Transverse colon (tissue), 4 donors: ENCODE measurements around the gene GNG7. TPM values are rescaled to one million over a fixed set of nuclear protein-coding genes. Genes with fewer than 3 reads are reported as not detected.

ENCODE experiments used
- DNase-seq: peaks from one replicate; pipeline ENCODE4 v3.0.0-alpha.2; 2019
- H3K27ac ChIP-seq, 4 donors: fragments of 200-600 bp; sonication (generic); 2 replicates each; pipeline ENCODE4 v1.5.1; 2016 to 2018; ENCODE audit warnings: inconsistent platforms in 4 of 4
- H3K27me3 ChIP-seq: fragments of 200-600 bp; sonication (generic); 2 replicates; pipeline ENCODE4 v1.5.1; 2017; ENCODE audit warnings: inconsistent platforms
- H3K36me3 ChIP-seq, 4 donors: fragments of 200-600 bp; sonication (generic); 2 replicates each; pipeline ENCODE4 v1.5.1; 2017 to 2019; ENCODE audit warnings: inconsistent platforms in 4 of 4
- H3K4me1 ChIP-seq, 4 donors: fragments of 200-600 bp; sonication (generic); 2 replicates each; pipeline ENCODE4 v1.5.1; 2017 to 2020; ENCODE audit warnings: inconsistent platforms in 4 of 4
- H3K4me3 ChIP-seq, 4 donors: fragments of 200-600 bp; sonication (generic); 1 replicate in 1 of 4; 2 replicates in 3 of 4; pipeline versions ENCODE4 v1.5.1 to v1.6.1; 2017 to 2019; ENCODE audit warnings: inconsistent platforms in 4 of 4
- H3K9me3 ChIP-seq, 2 donors: fragments of 200-600 bp; sonication (generic); 2 replicates each; pipeline ENCODE4 v1.5.1; 2017 to 2019; ENCODE audit warnings: inconsistent platforms in 2 of 2
- EP300 ChIP-seq: sonication (generic); formaldehyde crosslinking; IDR thresholded peaks from one replicate; pipeline ENCODE4 v1.6.1; 2017; ENCODE audit warnings: antibody characterized with exemption, low read depth
- POLR2A ChIP-seq: fragments of 450-650 bp; IDR thresholded peaks from one replicate; pipeline ENCODE4 v1.6.1; 2016; ENCODE audit warnings: antibody characterized with exemption, mild to moderate bottlenecking, moderate library complexity
- POLR2AphosphoS5 ChIP-seq, 3 donors: sonication (generic); formaldehyde crosslinking; IDR thresholded peaks; one replicate each; pipeline ENCODE4 v1.6.1; 2016; ENCODE audit warnings: antibody characterized with exemption in 3 of 3
- WGBS, 2 donors: methylation state at CpG; one replicate each; pipeline ENCODE4 v1.1.5; 2018; ENCODE audit warnings: low coverage in 1 of 2; 5-methylcytosine and 5-hydroxymethylcytosine counted together
- in situ Hi-C, 4 donors: fragments of 200-750 bp; cut with MboI; loops; one replicate each; pipeline versions ENCODE4 v1.15.0 to v1.15.1; 2017; ENCODE audit warnings: low sequenced_read_pairs in 3 of 4, low pct_ligation_motif_present in 1 of 4, low pct_unique_long_range_greater_than_20kb in 1 of 4
- intact Hi-C: fragments of 100-400 bp; cut with DNase I; formaldehyde crosslinking; loops from one replicate; pipeline ENCODE4 v1.15.1; 2023; ENCODE audit warnings: low total_unique reads
- total RNA-seq, 4 donors: library from RNA; depleted of rRNA; stranded (reverse); fragments of >200 nt; gene quantifications; one replicate each; pipeline ENCODE4 v1.1.0, GENCODE V29; 2016
- TF ChIP-seq, protein P1 (sequence below), 5 experiments: fragments of 200-600 bp in 3 of 5; fragments of 450-650 bp in 2 of 5; sonication (generic) in 3 of 5; IDR thresholded peaks; 1 replicate in 2 of 5; 2 replicates in 3 of 5; pipeline ENCODE4 v1.5.1; 2016 to 2017; ENCODE audit warnings: antibody characterized with exemption in 5 of 5, inconsistent platforms in 3 of 5, mild to moderate bottlenecking in 2 of 5, moderate library complexity in 1 of 5

GNG7 gene
- total RNA-seq, 4 donors from 2014 or later, result 1.6 to 13.1 (median 4.0) TPM

DNA sequence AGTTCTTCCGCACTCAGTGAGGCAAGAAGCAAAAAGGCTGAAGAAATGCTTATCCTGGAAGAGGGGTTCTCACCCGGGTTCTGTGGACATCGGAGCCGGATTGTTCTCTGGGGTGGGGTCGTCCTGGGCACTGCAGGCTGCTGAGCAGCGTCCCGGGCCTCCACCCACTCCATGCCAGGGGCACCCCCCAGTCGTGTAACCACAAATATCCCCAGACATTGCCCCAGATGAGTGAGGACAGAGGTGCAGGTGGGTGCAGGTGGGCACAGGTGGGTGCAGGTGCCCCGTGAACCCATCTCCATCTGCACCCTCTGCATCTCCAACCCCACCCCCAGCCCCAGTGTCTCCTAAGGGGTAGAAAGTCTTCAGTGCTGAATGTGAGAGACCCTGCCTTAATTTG is 67.5 kb downstream of the GNG7 start:
- intact Hi-C loops (loop anchor here (1.0 kb wide), 1 partner anchor 47 kb away; no protein-coding TSS in a partner anchor), in situ Hi-C loops (no loop called here)
- H3K4me3 ChIP-seq, result no peak overlapping the region
- peak overlapping the region in 1 of 4 donors; percentile 57 for H3K27ac ChIP-seq
- no peak for DNase-seq
- TF ChIP-seq EP300 (no peak), POLR2AphosphoS5 (IDR thresholded peaks at IDR 0.05) (no peak), POLR2A (no peak)
- TF ChIP-seq, protein P1, sequence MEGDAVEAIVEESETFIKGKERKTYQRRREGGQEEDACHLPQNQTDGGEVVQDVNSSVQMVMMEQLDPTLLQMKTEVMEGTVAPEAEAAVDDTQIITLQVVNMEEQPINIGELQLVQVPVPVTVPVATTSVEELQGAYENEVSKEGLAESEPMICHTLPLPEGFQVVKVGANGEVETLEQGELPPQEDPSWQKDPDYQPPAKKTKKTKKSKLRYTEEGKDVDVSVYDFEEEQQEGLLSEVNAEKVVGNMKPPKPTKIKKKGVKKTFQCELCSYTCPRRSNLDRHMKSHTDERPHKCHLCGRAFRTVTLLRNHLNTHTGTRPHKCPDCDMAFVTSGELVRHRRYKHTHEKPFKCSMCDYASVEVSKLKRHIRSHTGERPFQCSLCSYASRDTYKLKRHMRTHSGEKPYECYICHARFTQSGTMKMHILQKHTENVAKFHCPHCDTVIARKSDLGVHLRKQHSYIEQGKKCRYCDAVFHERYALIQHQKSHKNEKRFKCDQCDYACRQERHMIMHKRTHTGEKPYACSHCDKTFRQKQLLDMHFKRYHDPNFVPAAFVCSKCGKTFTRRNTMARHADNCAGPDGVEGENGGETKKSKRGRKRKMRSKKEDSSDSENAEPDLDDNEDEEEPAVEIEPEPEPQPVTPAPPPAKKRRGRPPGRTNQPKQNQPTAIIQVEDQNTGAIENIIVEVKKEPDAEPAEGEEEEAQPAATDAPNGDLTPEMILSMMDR (IDR thresholded peaks at IDR 0.05), result no peak
- H3K27me3 ChIP-seq, result no peaks in the 10 kb centered on the region
- 69% methylated on average over 9 of the region's 9 CpGs; no CpG with 5 or more reads in 1 of the 2 donors for WGBS, 2 donors
- H3K36me3 ChIP-seq, result no peaks in the 10 kb centered on the region
- H3K9me3 ChIP-seq, result no peaks in the 10 kb centered on the region
- peaks cover 5 to 12% (median 8%) of the 10 kb centered on the region in 4 donors for H3K4me1 ChIP-seq

DNA sequence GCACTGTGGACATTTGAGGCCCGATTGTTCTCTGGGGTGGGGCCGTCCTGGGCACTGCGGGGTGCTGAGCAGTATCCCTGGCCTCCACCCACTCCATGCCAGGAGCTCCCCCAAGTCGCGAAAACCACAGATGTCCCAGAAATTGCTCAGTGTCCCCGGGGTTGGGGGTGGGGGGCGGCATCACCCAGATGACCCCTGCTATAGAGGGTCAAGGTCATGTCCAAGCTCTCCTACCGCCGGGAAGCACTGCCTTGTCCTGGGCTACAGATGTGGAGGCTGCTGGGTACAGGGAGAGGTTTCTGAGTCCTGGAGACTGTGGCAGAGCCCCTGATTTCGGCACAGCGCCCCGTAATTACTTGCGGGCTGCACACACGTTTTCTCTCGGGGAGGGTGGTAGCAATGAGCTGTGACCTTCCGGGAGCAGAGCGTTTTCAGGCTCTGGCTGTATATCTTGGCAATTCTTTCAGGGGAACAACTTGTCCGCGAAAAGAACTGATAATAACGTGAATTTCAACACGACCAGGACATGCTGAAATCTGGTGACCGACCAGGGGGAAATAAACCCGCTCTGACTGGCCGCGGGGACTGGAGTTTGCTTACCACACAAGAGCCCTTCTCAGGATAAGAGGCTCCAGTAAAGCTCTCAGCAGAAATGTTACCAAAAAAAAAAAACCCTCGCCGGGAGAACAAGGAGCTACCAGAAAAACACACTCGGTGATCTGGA is 68.1 kb downstream of the GNG7 start:
- WGBS, 2 donors, result 68% methylated on average over 28 of the region's 28 CpGs; no CpG with 5 or more reads in 1 of the 2 donors
- TF ChIP-seq POLR2AphosphoS5 (IDR thresholded peaks at IDR 0.05), result no peak
- TF ChIP-seq, protein P1 (IDR thresholded peaks at IDR 0.05), result no peak
- TF ChIP-seq EP300, result no peak
- no peak for TF ChIP-seq POLR2A
- DNase-seq, result no peak
- H3K36me3 ChIP-seq, result no peaks in the 10 kb centered on the region
- peak overlapping the region in 2 of 4 donors; percentile 34 to 57 for H3K27ac ChIP-seq
- no peaks in the 10 kb centered on the region for H3K9me3 ChIP-seq
- H3K4me1 ChIP-seq, result peaks cover 5 to 14% (median 8%) of the 10 kb centered on the region in 4 donors
- no peak overlapping the region for H3K4me3 ChIP-seq
- intact Hi-C loops, result loop anchor here (1.0 kb wide), 1 partner anchor 46 kb away; no protein-coding TSS in a partner anchor
- no peaks in the 10 kb centered on the region for H3K27me3 ChIP-seq
- in situ Hi-C loops, result no loop called here

DNA sequence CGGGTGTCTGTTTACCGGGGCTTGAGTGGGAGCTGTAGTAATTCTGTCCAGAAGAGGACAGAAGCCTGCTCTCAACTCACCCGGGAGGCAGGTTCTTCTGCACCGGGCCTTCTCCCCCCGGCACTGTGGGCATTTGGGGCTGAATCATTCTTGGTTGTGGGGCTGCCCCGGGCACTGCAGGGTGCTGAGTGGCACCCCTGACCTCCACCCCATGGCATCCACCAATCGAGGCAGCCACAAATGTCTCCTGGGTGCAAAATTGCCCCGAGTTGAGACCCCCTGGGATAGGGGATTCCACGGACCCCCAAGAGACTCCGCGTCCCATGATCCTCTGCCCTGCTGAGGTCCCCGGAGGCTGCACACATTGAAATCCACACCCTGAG is 68.8 kb downstream of the GNG7 start:
- in situ Hi-C loops, result no loop called here
- 76% methylated on average over 12 of the region's 12 CpGs; no CpG with 5 or more reads in 1 of the 2 donors for WGBS, 2 donors

DNA sequence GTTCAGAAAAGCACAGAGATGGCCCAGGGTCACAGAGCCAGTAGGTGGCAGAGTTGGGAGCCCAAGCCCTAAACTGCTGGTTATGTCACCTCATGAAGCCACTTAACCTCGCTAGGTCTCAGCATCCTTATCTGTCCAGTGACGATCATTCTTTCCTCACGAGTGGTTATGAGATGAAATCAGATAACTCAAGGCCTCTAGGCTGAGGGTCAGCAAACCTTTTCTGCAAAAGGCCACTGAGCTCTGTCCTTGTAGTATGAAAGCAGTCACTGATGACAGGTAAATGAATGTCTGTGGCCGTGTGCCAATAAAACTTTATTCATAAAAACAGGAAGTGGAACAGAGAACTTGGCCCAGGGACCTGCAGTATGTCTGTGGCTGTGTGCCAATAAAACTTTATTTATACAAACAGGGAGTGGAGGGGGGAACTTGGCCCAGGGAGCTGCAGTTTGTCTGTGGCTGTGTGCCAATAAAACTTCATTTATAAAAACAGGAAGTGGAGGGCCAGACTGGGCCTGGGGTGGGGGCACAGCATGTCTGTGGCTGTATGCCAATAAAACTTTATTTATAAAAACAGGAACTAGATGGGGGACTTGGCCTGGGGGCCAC is 71.2 kb downstream of the GNG7 start:
- Histone ChIP-seq H3K27ac (peak overlapping the region in 2 of 4 donors; percentile 6 to 19), H3K27me3 (no peaks in the 10 kb centered on the region), H3K4me3 (no peak overlapping the region), H3K36me3 (no peaks in the 10 kb centered on the region), H3K9me3 (no peaks in the 10 kb centered on the region), H3K4me1 (peaks cover 0 to 16% (median 8%) of the 10 kb centered on the region in 4 donors)
- in situ Hi-C loops, result no loop called here
- WGBS, 2 donors, result 82 to 90% methylated on average over 3 to 4 of the region's 4 CpGs
- intact Hi-C loops, result no loop called here
- DNase-seq, result no peak
- TF ChIP-seq EP300, result no peak
- TF ChIP-seq POLR2A, result no peak
- no peak for TF ChIP-seq POLR2AphosphoS5 (IDR thresholded peaks at IDR 0.05)
- TF ChIP-seq, protein P1 (IDR thresholded peaks at IDR 0.05), result no peak

More for the DNA sequence above, 68.8 kb downstream of the GNG7 start:
- Histone ChIP-seq H3K4me3 (no peak overlapping the region), H3K36me3 (no peaks in the 10 kb centered on the region), H3K27me3 (no peaks in the 10 kb centered on the region), H3K9me3 (no peaks in the 10 kb centered on the region), H3K4me1 (peaks cover 5 to 14% (median 10%) of the 10 kb centered on the region in 4 donors), H3K27ac (no peak overlapping the region)
- no peak for DNase-seq
- intact Hi-C loops, result loop anchor here (1.0 kb wide), 1 partner anchor 45 kb away; no protein-coding TSS in a partner anchor
- TF ChIP-seq POLR2A (no peak), EP300 (no peak), POLR2AphosphoS5 (IDR thresholded peaks at IDR 0.05) (no peak)
- TF ChIP-seq, protein P1 (IDR thresholded peaks at IDR 0.05), result no peak
